HG03097 (cell line): ENCODE measurements around the gene TNPO1.

Experiments used
- ATAC-seq: cut with Tn5 transposase; IDR thresholded peaks from one replicate; pipeline ENCODE4 v1.9.1; 2021; ENCODE audit not compliant: unreplicated experiment, low FRiP score

TNPO1 gene

DNA sequence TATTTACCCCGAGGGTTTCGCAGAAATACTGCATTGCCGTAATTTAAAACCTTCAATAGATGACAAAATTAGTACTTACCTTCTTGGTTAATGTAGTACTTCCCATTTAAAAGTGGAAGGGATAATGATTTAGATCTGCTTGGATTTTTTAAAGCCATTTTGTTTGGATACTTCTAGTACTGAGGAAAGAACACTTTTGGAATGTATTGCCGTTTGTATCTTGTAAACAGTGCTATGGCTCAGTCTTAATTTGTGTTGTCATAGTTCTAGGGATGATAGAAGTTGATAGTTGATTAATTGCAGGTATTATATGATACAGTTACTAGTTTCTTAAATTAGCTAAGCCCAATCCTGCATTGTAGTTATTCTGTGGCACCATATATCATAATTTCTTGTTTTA, 33.1 kb downstream of the TNPO1 start:
- no peak for ATAC-seq

DNA sequence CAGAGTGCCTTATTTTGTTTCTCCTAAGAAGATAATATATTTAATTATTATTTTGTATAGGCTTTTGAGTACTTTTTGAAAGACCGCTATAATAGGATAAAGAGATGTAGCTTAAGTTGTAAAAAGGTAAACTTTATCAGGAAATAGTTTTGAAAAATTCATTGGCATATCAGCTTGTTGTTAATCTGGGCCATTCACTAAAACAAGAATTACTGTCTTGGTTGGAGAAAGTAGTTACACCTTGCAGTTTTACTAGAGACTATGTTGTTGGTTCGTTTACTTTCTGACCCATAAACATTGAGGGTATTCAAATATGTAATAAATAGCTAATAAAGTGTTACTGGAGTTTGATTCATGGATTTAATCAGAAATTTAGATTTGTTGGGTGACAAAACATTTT, 33.7 kb downstream of the TNPO1 start:
- ATAC-seq = no peak

DNA sequence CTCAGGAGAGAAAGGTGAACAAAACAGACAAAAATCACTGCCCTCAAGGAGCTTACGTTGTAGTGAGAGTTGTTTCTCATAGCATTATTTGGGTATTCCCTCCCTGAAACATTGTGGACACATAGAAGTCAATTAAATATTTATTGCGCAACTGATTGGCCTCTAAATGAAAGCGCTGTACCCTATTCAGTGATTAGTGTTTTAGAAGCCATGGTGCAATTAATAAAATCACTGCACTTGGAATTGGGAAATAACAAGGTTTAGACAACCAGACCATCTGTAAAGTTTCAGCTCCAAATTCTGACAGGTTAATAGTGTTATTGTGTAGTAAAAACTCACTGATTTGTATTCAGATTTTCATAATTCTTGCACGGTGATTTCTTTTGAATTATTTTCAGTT, 35.9 kb downstream of the TNPO1 start:
- ATAC-seq = no peak

DNA sequence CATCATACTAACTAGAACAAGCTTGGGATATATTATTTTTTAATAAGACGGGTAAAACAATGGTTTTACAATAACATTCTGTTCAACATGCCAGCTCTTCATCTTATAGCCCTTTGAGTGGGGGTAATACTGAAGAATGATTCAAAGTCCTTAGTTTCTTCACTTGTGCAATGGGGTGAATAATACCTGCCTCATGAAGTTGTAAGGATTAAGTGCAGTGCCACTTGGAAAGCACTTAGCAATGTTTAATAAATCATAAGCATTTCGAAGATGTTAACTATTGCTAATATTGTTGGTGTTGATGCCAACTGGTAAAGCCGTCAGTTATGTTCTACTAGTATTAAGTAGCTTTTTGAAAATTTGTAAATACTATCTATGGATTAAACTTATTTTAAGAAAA, 38.0 kb downstream of the TNPO1 start:
- ATAC-seq = no peak

DNA sequence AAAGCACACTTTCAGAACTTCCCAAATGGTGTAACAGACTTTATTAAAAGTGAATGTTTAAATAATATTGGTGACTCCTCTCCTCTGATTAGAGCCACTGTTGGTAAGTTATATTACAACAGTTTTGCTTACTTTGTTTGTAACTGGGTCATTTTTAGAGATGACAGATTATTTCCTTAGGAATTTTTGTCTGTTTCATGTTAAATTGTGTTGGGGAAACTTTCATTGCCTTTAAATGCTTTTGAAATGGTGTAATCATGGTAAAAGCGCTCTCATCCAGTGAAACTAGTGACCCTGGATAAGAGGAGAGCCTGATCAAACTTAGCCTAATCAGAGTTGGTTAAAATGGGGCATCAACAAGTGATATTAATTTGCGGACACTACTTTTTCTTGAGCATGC, 39.4 kb downstream of the TNPO1 start:
- ATAC-seq = no peak

DNA sequence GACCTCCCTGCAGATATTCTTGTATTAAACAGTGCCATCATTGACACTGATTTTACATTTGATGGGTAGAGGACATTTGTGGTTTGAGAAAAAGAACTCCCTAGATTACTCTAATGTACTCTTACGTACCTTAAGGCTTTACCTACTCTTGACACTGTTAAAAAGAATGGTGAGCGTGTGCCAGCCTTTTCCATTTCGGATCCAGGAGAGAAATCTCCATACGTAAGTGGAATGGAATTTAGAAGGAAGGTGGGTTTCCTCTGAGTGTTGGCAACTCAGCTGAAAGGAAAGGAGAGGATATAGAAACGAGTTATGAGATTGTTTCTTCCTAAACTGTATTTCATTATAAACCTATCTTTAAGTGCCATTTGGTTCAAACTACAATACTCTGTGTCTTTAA, 40.9 kb downstream of the TNPO1 start:
- no peak for ATAC-seq

DNA sequence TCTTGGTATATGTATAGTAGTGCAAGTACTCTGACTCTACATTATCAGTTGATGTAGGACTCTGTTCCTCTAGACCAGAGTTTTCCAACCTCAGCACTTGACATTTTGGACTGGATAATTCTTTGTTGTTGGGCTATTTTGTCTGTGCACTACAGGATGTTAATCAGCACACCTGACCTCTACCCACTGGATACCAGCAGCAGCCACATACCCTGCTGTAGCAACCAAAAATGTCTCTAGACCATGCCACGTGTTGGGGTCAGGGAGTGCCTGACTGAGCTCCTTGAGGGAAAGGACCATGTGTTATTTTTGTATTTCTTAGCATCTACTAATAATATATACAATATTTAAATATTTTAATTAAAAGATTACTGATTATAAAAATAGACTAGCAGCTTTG, 42.7 kb downstream of the TNPO1 start:
- no peak for ATAC-seq

DNA sequence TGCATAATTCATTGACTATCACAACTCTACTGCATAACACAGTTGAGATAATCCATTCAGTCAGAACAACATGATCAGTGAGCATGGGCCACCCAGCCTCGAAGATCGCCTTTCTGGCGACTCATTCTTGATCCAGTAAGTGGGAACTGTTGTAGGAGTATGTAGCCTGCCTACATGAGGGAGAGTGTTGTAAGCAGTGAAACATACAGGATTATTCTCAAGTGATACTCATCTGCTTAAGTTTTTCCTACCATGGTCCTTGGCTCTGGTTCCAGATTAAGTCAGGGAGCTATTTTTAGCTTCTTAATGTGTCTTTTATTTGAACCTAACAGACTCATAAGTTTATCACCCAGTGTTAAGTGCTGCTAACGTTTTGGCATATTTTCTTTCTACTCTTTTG, 44.0 kb downstream of the TNPO1 start:
- ATAC-seq = no peak

DNA sequence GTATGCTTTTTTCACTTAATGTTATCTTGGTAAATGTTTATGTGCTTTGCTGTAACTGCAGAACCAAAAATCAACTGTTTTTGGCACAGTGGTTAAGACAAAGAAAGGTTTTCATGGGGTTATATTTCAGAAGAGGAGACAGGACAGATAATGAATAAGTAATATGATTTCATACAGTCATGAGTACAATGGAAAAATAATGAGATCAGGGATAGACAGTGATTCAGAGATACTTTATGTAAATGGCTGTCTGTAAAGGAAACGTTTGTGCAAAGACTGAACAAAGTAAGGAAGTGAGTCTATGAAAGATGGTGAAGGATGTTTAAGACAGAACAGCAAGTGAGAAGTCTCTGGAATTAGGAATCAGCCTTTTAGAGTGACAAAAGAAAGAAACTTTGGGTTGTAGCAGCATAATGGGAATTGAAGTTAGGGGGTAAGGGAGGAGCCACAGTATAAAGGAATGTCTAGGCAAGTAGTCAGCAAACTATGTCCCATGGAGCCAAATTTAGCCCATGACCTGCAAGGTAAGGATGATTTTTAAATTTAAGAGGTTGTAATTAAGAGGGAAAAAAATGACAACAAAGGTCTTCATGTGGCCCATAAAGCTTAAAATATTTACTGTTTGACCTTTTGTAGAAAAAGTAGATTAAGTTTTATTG, 55.0 kb downstream of the TNPO1 start:
- no peak for ATAC-seq

DNA sequence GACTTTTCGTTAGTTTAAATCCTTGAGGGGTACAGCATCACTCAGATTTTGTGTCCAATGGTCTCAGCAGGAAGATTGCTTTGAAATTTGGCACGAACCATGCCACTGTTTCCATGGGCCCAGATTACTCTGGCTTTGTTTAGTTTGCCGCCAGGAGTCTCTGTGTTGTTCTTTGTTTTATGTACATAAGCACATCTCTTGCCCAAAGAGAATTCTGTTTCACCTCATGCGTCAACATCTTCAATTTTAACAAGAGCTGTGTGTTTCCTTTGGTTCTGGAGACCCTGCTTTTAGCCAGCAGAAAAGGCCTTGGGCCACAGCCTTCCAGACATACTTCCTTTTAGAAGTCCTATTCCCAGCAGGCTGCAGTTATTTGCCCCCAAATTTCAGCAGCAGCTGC, 62.4 kb downstream of the TNPO1 start:
- no peak for ATAC-seq

DNA sequence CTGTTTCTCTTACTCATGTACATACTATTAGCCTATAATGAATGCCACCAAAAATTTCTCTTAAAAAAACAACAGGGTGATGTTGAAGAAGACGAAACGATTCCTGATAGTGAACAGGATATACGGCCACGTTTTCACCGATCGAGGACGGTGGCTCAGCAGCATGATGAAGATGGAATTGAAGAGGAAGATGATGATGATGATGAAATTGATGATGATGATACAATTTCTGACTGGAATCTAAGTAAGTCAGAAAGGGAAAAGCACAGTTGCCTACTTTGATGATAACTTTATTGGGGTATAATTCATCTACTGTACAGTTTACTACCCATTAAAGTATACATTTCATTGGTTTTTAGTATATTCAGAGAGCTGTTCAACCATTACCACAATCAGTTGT, 66.5 kb downstream of the TNPO1 start:
- ATAC-seq = no peak

DNA sequence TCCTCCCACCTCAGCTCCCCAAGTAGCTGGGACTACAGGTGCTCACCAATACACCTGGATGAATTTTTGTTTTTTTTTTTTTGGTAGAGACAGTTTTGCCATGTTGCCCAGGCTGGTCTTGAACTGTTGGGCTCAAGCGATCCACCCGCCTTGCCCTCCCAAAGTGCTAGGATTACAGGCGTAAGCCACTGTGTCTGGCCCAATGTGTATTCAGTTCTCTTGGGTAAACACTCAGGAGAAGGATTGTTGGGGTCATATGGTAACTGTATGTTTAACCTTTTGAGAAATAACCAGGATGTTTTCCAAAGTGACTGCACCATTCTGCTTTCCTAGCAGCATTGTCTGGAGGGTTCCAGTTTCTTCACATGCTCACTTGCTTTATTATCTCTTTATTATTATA, 67.4 kb downstream of the TNPO1 start:
- ATAC-seq = no peak

DNA sequence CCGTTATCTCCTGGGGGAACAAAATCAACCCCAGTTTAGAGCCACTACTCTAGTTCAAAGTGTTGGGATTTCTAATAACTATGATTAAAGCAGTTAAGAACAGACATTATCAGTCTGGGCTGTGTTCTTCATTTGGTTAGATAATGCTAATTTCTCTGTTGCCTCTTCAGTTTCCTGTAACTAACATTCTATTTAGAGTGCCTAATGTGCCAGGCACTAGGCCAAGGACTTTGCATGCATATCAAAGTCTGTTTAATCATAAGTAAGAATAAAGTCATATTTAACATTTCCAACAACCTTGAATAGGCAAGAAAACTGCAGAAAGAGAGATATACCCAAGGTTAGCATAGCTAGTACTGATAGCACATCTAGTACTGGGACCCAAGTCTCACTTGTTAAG, 68.4 kb downstream of the TNPO1 start:
- ATAC-seq = no peak

DNA sequence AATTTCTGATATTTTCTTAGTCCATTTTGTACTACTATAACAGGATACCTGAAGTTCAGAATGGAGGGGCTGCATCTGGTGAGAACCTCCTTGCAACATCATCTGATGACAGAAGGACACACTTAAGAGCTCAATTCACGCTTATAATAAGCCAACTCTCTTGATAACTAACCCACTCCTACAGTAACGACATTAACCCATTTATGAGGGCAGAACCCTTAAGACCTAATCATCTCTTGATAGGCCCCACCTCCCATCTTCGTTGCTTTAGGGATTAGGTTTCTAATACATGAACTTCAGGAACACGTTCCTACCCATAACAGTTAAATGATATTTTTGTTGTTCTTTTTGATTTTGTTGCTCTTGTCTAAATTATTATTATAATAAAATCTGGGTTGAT, 69.4 kb downstream of the TNPO1 start:
- no peak for ATAC-seq

DNA sequence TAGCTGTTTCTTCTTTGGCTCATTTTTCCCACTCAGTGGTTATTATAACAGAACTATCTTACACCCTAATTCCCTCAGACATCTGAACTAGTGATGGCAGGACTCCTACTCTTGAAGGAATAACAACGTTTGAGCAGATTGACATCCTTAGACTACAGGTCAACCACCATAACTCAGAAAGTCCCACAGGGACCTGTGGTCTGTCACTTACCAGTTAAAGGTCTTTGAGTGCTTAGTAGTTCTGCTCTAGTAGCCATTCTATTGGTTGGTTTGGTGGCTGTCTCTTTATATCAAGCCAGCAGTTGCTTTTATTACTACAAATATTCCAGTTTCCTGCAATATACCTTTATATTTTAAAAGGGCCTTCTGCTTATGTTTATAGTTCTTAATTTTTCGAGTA, 72.1 kb downstream of the TNPO1 start:
- no peak for ATAC-seq

DNA sequence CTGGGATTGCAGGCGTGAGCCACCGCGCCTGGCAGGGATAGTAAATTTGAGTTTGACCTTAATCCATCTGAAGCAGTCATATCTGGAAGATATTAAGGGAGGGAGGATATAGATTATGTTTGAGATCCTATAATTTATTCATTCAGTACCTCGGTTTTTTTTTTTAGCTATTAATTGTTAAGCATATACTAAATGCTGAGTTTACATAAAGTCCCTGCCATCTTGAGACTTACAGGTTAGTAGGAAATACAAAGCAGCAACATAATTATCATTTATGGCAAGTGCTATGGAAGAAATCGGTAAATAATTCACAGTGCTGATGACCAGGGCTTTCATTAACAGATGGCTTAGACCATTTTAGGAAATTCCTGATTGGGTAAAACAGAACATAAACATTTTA, 72.9 kb downstream of the TNPO1 start:
- no peak for ATAC-seq

DNA sequence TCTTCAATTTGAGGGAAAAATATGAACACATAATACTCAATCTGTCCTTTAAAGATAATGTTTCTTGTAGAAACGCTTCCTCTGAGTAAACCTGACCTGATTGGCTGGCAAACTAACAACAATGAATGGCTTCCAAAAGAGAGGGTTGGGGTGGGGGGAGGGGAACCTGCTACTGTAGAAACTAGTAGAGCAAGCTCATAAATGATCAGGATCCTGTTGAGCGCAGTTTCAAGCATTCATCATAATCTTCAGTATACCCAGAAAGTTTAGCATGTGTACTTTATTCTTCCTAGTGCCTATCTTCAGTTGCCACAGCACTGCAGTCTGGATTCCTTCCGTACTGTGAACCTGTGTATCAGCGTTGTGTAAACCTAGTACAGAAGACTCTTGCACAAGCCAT, 76.4 kb downstream of the TNPO1 start:
- no peak for ATAC-seq

DNA sequence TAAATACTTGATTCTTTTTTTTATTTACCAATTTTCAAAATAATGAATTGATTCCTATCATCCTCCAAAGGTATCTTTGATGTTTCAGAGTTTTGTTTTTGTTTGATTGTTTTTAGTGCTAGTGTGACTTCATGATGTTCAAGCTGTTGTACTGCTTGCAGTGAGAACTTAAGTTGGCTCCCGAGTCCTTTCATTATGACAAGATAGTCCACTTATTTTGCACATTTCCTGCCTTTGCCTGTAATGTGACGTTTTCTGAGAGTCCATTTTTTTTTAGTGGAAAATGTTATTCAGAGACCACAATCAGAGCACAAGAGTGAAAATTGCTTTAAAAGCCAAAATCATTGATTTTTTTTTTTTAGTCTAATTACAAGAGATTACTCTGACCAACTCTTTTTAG, 79.3 kb downstream of the TNPO1 start:
- ATAC-seq = no peak

DNA sequence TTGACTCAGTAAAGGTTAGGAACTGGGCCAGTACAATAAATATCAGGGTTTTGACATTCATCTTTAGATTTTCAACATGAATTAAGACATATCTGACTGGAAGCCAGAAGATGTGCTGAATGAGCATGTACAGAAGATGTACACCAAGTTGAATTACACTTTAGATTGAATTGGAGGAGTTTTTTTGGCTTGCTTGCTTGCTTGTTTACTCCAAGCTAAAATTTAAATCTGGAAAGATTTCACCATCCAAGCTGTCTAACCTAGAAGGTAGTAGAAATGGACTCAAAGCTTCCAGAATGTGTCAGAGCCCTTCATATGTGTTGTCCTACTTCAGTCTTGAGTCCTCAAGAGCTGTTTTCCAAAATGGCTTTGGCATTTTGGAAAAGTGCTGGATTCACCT, 90.3 kb downstream of the TNPO1 start:
- ATAC-seq = no peak

DNA sequence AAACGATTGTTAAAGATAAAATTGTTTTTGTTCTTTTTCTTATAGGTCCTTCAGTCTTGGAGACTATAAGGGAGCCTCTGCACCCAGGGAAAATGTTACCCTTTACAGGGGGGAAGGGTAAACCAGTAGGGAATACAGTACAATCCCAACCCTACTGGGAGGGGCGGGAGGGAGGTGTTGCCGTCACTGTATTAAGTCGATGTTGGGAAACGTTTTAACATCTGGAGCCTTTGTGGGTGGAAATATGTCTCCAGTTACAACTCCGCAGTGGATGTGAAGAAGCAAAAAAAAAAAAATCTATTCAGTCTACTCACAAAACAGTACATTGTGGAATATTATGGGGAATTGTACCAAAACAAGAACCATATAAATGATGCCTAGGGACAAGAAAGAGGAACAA, 92.2 kb downstream of the TNPO1 start:
- no peak for ATAC-seq

DNA sequence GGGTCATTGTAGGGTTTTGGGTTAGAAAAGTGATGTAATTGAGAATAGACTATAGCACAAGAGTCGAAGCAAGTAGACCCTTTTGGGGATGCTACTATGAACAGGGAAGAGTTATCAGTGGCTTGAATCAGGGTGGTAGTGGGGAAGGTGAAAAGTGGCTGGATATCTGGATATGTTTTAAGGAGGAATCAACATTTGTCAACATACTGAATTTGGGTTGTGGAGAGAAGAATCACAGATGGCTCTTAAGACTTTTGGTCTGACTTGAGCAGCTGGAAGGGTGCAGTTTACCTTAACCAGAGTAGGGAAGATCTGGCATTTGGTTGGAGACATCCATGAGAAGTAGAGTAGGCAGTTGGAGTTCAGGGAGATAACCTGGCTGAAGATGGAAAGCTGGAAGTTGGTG, 100.9 kb downstream of the TNPO1 start:
- no peak for ATAC-seq

DNA sequence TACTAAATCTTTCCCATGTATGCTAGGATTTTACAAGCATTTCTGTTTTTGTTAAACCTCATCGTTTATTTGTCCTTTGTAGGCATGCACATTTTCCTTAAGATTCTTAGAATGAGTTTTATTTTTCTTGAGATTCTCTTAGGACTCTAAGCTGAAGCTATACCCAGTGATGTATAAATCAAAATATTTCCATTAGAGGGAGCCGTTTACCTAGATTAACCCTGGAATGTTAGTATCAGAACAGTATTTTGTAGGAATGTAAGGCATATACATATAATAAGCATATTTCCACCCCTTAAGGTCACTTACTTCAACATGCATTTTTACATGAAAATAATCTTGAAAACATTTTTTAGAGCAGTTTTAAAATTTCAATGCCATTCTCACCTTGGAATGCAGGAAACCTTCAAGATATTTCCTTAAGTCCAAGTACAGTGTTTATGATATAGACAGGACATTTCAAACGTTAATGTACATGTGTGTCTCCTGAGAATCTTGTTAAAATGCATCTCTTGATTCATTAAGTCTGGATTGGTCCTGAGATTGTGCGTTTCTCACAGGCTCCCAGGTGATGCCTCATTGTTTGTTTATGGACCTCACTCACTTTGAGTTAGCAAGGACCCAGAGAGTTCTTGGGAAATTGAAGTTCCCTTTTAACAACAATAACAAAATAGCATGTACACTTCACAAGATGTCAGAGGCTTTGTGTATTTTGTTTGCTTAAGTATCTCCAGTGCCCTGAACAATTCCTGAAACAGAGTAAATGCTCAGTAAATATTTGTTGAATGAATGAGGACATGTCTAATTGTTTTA, 104.4 kb downstream of the TNPO1 start:
- ATAC-seq = no peak
